HG03108 (cell line): ENCODE results near the gene ST8SIA1.

Experiments
- ATAC-seq: cut with Tn5 transposase; IDR thresholded peaks from one replicate; pipeline ENCODE4 v1.9.1; 2021; ENCODE audit warnings: moderate library complexity; ENCODE audit not compliant: unreplicated experiment

Gene ST8SIA1

DNA sequence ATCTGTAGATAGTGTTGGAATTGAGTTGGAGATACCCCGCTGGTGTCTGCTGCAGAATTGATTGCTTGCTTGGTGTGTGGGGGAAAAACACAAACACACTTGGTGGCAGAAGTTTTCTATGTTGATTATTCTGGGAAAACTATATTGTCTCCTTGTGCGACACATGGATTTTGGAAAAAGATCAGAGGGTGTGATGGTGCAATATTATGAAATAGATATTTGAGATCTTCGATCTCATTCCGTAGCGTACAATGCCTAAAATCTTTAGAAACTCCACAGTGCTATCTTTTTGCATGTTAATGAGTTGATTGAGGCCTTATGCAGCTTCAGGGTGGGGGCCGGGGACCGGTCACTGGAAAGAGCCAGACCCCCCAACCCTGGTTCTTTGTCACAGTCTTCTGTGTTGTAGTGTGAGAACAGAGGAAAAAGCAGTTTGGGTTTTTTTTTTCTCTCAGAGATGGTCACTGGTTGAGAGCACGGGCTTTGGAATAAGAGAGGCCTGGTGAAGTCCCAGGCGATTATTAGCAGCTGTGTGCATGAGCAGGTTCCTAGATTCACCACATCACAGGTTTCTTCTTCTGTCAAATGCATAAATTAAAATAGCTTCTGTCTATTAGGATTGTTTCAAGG, 88.2 kb downstream of the ST8SIA1 start:
- no peak for ATAC-seq

DNA sequence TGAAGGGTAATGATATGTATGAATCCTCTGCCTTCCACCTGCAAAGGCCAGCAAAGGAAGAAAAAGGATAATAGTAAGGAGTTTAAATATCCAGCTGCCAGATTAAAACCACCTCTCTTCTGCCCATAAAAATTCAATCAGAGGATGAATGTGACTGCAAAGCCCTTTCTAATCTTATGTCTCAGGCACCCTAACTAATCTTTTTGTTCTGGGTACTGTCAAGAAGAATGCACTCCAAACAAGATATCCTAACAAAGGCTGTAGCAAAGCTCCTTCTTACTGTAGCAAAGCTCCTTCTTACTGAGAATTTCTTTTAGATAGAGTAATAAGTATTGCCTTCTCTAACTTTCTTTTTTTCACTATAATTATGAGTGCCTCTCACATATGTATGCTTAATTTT, 91.8 kb downstream of the ST8SIA1 start:
- no peak for ATAC-seq

DNA sequence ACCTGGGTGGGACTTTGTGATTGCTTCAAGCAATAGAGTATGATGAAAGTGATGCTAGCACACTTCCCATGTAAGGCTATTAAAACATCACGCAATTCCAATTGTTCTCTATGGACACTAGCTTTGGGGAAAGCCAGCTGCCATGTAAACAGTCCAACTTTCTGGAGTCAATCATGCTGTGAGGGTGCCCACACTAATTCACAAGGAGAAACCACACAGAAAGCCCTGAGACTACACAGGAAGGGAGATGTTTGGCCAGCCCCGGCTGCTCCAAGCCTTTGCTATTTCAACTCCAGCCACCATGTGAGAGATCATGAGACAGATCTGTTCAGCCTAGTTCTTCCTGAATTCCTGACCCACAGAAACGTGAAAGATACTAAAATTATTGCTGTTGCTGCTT, 96.3 kb downstream of the ST8SIA1 start:
- no peak for ATAC-seq

- no peak for ATAC-seq
Measured at GRCh38 chr12:22234561-22234960, 99.9 kb downstream of the ST8SIA1 start.

- ATAC-seq, result no peak
Measured at GRCh38 chr12:22231836-22232235, 102.7 kb downstream of the ST8SIA1 start.

- no peak for ATAC-seq
Measured at GRCh38 chr12:22231078-22231477, 103.4 kb downstream of the ST8SIA1 start.

- no peak for ATAC-seq
Measured at GRCh38 chr12:22230280-22230794, 104.2 kb downstream of the ST8SIA1 start.

DNA sequence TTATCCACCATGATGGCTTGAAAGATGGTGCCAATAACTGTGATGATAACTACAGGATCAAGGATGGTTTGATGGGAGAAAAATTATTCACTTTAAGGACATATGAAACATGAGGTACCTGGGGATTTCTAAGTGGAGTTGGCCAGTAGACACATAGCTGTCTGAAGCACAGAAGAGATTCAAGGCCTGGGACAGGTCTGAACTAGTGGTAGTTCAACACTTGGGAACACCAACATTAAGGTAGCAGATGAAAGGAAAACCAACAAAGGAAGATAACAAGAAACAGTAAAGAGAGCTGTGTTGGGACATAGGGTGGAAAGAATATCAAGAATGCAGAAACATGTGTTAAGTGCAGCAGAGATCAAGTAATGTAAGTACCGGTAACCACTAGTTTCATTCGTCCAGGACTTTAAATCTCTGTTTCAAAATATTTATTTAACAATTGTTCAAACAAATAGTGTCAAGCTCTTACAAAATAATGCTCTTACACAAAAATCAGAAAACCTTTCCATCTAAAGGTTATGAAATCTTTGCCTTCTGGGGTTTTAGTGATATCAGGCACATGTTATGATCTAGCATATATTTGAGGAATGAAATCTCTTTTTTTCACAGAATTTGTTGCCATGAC, 104.7 kb downstream of the ST8SIA1 start:
- ATAC-seq, result no peak

DNA sequence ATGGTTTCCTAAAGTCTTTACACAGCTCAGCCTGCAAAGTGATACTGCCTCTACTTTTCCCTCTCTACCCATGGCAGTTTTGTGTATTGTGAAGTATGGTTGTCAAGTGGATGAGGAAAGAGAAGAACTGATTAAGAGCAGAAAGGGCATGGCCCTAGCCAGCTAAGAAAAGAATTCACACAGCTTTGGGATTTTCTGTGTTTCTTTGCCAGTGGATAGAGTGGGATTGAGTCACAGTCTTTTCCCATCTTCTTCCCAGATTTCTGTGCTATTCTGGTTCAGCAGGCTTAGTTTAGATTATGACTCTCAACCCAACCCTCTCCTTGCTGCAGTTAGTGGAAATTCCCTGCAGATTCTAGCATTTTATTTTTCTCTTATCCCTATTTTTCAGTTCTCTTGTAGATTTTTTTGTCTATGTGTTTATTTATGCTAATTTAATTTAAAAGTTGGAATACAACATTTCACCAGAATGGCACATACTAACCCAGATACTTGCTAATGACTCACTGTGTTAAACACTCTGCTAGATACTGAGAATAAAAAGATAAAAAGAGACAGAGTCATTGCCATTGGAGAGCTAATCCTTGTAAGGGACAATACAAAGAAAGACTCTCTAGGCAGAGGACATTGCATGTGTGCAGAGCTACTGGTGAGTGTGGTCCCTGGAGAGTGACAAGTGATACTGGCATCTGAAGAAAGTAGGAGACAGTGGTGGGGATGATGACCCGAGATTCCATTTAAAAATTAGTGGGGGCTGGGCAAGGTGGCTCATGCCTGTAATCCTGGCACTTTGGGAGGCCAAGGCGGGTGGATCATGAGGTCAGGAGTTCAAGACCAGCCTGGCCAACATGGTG, 106.3 kb downstream of the ST8SIA1 start:
- no peak for ATAC-seq

- no peak for ATAC-seq
Measured at GRCh38 chr12:22223356-22223755, 111.2 kb downstream of the ST8SIA1 start.

GRCh38 chr12:22217556-22217955, 117.0 kb downstream of the ST8SIA1 start:
- no peak for ATAC-seq

- no peak for ATAC-seq
Measured at GRCh38 chr12:22215467-22216253, 118.8 kb downstream of the ST8SIA1 start.

- ATAC-seq, result no peak
Measured at GRCh38 chr12:22211128-22211527, 123.4 kb downstream of the ST8SIA1 start.

- no peak for ATAC-seq
Measured at GRCh38 chr12:22209422-22209821, 125.1 kb downstream of the ST8SIA1 start.

- ATAC-seq, result no peak
Measured at GRCh38 chr12:22206111-22206728, 128.3 kb downstream of the ST8SIA1 start.

GRCh38 chr12:22204391-22204790, 130.1 kb downstream of the ST8SIA1 start:
- ATAC-seq, result no peak

GRCh38 chr12:22202847-22203246, 131.7 kb downstream of the ST8SIA1 start:
- no peak for ATAC-seq

- no peak for ATAC-seq
Measured at GRCh38 chr12:22201101-22201500, 133.4 kb downstream of the ST8SIA1 start.

GRCh38 chr12:22196236-22196635, 138.3 kb downstream of the ST8SIA1 start:
- no peak for ATAC-seq

GRCh38 chr12:22190969-22191368, 143.5 kb downstream of the ST8SIA1 start:
- ATAC-seq, result no peak

DNA sequence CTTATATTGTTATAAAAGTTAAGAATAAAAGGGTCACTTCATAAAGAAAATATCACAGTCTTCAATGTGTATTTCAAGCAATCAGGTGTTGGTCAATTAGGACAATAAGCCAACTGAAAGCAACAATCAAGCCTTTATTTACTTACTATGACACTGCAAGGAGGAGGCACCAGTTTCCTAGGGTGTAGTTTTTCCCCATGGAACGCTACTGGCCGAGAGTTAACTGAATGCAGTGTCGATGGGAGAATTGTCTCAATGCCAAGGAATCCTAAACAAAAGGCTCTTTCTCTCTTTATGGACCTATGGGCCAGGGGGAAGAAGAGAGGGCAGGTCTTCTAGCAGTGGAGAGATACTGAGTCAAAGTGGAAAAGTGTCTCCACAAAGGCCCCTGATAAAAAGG, 146.1 kb downstream of the ST8SIA1 start:
- ATAC-seq, result no peak
